GM12865 (cell line): Measurements from ENCODE around the gene HLA-E.
A peak's percentile ranks its signal among the peaks of the same experiment; 100 is the strongest.
"Not testable (repeated sequence)": the region's sequence is repeated elsewhere in the genome, so short reads cannot be mapped to it uniquely, and the experiment has no call there.

ENCODE experiments used
- DNase-seq: peaks from one replicate; pipeline ENCODE4 v3.0.0; 2010; ENCODE audit warnings: low read depth
- H3K4me3 ChIP-seq: 2 replicates; pipeline ENCODE4 v1.5.1; 2011; ENCODE audit warnings: mild to moderate bottlenecking, low read depth, low read length, control low read depth
- CTCF ChIP-seq: IDR thresholded peaks from 2 replicates; pipeline ENCODE4 v1.5.1; 2011; ENCODE audit warnings: low read length, control low read depth, low read depth, inconsistent platforms; ENCODE audit not compliant: insufficient read depth; ENCODE audit errors: missing control alignments

HLA-E gene

DNA sequence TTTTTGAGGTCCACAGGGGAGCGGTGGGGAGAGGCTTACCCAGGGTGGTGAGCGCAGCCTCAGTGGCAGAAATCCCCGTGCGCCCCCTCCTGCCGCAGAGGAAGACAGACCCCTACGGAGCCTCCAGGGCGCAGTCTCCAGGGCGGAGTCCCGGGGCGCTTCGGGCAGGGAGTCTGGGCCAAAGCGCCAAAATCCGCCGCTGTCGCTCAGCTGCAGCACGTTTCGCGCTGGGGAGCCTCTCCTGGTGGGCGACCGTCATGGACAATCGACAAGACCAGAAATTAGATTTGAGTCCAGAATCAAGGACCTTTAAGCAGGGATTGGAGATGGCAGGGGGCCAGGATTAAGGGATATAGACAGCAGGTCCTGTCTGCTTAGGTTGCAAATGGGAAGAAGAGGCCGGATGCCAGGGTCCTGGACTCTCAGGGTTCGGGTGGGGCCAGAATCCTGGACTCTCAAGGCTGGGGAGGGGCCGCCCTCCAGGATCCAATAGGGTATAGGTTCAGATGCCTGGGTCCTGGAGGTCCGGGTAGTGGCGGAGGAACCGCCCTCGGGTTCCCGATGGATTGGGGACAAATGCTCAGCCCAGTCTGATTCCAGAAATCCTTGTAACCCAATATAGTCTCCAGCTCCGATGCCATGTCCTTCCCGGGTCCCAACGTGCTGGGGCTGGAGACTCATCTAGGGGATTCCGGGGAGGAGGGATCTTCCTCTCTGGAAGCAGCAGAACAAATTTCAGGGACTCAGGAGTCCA, 7.9 kb upstream of the HLA-E start:
- DNase-seq, result no peak
- TF ChIP-seq CTCF, result no peak
- H3K4me3 ChIP-seq, result no peak overlapping the region

DNA sequence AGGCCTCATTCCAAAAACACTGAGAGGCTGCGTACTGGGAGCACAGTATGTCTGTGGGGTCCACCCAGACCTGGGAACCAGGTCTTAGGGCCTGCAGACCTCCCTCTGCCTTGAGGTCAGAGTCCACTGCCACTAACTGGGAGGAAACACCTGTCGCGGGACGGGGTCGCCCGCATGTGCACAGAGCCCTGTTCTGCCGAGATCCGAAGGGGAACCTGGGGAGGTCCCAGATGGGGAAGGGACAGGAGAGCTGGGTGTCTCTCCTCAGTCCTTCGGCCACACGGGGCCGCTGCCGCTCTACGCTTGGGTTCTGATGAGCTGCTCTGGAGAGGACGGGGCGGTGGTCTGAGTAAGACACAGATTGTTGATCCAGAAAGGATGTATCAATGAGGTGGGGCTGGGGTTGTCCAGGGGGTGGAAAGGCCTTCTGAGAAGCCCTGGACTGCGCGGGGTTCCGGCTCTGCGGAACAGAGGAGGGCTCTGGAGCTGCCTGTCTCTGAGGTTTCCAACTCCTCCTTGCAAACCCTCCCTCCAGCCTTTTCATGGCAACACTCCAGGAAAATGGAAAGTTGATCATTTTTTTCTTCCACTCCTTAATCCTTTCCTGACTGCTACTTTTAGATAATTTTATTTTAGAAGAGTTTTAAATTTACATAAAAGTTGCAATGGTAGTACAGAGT, 7.2 kb upstream of the HLA-E start:
- H3K4me3 ChIP-seq, result not testable (repeated sequence)
- TF ChIP-seq CTCF, result peak; percentile 93
- DNase-seq, result peak; percentile 81

DNA sequence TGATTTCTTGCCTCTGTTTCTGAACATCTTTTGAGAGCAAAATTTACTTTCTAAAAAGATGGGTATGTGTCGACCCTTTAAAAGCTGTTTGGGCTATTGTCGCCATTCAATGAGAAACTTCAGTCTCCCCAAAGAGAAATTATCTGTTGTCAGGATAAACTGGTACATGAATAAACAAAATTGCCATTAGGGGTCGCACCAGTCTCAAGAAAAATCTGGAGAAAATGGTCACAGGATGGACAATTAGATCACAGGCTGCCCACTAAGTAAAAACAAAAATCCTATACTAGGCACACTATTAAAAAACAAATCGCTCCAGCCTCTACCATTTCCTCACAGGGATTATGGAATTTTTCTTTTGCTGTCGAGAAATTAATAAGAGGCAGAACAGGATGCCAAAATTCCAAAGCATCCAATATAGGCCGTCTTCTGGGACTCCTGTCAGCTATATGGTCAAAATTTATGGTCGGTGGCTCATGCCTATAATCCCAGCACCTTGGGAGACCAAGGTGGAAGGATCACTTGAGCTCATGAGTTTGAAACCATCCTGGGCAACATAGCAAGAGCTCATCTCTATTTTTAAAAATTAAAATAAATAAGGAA, 5.5 kb upstream of the HLA-E start:
- no peak overlapping the region for H3K4me3 ChIP-seq
- peak; percentile 47 for TF ChIP-seq CTCF
- peak; percentile 79 for DNase-seq

- no peak overlapping the region for H3K4me3 ChIP-seq
- TF ChIP-seq CTCF, result no peak
- DNase-seq, result no peak
These were observed 4.1 kb upstream of the HLA-E start for GRCh38 chr6:30485236-30485635.

GRCh38 chr6:30487926-30488325, 1.4 kb upstream of the HLA-E start:
- no peak overlapping the region for H3K4me3 ChIP-seq
- TF ChIP-seq CTCF, result no peak
- DNase-seq, result no peak

- H3K4me3 ChIP-seq, result peak overlapping the region; percentile 45
These were observed 620 bp upstream of the HLA-E start for GRCh38 chr6:30488697-30489080.

DNA sequence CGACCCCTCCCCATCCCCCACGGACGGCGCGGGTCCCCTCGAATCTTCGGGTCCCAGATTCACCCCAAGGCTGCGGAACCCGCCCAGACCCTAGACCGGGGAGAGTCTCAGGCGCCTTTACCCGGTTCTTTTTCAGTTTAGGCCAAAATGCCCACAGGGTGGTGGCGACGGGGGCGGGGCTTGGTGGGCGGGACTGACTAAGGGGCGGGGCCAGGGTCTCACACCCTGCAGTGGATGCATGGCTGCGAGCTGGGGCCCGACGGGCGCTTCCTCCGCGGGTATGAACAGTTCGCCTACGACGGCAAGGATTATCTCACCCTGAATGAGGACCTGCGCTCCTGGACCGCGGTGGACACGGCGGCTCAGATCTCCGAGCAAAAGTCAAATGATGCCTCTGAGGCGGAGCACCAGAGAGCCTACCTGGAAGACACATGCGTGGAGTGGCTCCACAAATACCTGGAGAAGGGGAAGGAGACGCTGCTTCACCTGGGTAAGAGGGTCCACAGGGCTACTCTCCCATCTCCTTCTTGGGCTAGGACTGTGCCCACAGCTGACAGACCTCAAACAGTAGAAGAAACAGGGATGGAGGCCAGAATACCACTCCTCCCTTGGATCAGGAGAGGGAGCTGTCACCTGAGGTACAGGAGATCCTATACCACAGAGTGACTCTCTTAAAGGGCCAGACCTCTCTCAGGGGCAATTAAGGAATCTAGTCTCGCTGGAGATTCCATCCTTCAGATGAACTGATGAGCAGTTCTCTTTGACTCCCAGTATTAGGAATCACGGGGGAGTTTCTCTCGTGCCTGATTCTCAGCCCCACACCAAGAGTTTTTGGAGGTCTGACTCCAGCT, 942 bp downstream of the HLA-E start:
- H3K4me3 ChIP-seq, result peak overlapping the region; percentile 98
- no peak for TF ChIP-seq CTCF
- DNase-seq, result peak; percentile 88

More at GRCh38 chr6:30488697-30489080, 620 bp upstream of the HLA-E start:
- not testable (repeated sequence) for DNase-seq

- peak overlapping the region; percentile 98 for H3K4me3 ChIP-seq
- DNase-seq, result not testable (repeated sequence)
These were observed 2.1 kb downstream of the HLA-E start for GRCh38 chr6:30491291-30491953.
